ENCODE data around the gene ETNK1. TPM values are rescaled to one million over a fixed set of nuclear protein-coding genes. Genes with fewer than 3 reads are reported as not detected.

ETNK1 gene
- total and polyA plus RNA-seq, 2 donors (not counting 1 experiment from before 2014, with no cell fraction given) = 19.0 to 56.1 TPM

GRCh38 chr12:22677781-22678574 lies 53.0 kb downstream of the ETNK1 start:
- H3K27me3 ChIP-seq (ENCODE audit: control insufficient read depth, insufficient read depth, low read length) = no peaks in the 10 kb centered on the region
- H3K9ac ChIP-seq (ENCODE audit: insufficient read depth, low read length) = no peak overlapping the region
- no peaks in the 10 kb centered on the region for H4K20me1 ChIP-seq (ENCODE audit: control insufficient read depth, extremely low read depth, insufficient read depth, low read length)
- DNase-seq (ENCODE audit: low read depth in 2 of 2) = no peak
- no peaks in the 10 kb centered on the region for H3K9me3 ChIP-seq (ENCODE audit: control insufficient read depth, insufficient read depth, low read depth, low read length)
- no peak overlapping the region for H3K4me2 ChIP-seq (ENCODE audit: extremely low read depth, insufficient read depth, low read length)
- TF ChIP-seq EZH2 (IDR thresholded peaks at IDR 0.05; ENCODE audit: low read length, missing control alignments) (no peak), CTCF (conservative IDR thresholded peaks at IDR 0.05 in 1 of 2, IDR thresholded peaks at IDR 0.05 in 1 of 2; ENCODE audit: low read depth in 1 of 2, low read length in 2 of 2) (no peak)
- no peak overlapping the region for H2AFZ ChIP-seq (ENCODE audit: low read length)
- no peak overlapping the region for H3K4me3 ChIP-seq (replicated peaks in 1 of 4; ENCODE audit: control extremely low read depth in 1 of 4, insufficient read depth in 1 of 4, low read depth in 3 of 4, low read length in 4 of 4)
- no peaks in the 10 kb centered on the region for H3K36me3 ChIP-seq (ENCODE audit: control insufficient read depth, insufficient read depth, low read length)
- peaks cover 3% of the 10 kb centered on the region for H3K4me1 ChIP-seq (ENCODE audit: control insufficient read depth, extremely low read depth, insufficient read depth, low read length)
- H3K79me2 ChIP-seq (ENCODE audit: control insufficient read depth, insufficient read depth, low read length) = no peaks in the 10 kb centered on the region
- H3K27ac ChIP-seq (ENCODE audit: insufficient read depth, low read length) = no peak overlapping the region

- no peaks in the 10 kb centered on the region for H3K27me3 ChIP-seq (ENCODE audit: control insufficient read depth, insufficient read depth, low read length)
- H3K9ac ChIP-seq (ENCODE audit: insufficient read depth, low read length) = no peak overlapping the region
- no peak overlapping the region for H3K27ac ChIP-seq (ENCODE audit: insufficient read depth, low read length)
- no peaks in the 10 kb centered on the region for H3K9me3 ChIP-seq (ENCODE audit: control insufficient read depth, insufficient read depth, low read depth, low read length)
- no peaks in the 10 kb centered on the region for H3K36me3 ChIP-seq (ENCODE audit: control insufficient read depth, insufficient read depth, low read length)
- H3K79me2 ChIP-seq (ENCODE audit: control insufficient read depth, insufficient read depth, low read length) = no peaks in the 10 kb centered on the region
- TF ChIP-seq CTCF (conservative IDR thresholded peaks at IDR 0.05 in 1 of 2, IDR thresholded peaks at IDR 0.05 in 1 of 2; ENCODE audit: low read depth in 1 of 2, low read length in 2 of 2) (no peak), EZH2 (IDR thresholded peaks at IDR 0.05; ENCODE audit: low read length, missing control alignments) (no peak)
- no peak overlapping the region for H3K4me3 ChIP-seq (replicated peaks in 1 of 4; ENCODE audit: control extremely low read depth in 1 of 4, insufficient read depth in 1 of 4, low read depth in 3 of 4, low read length in 4 of 4)
- H3K4me1 ChIP-seq (ENCODE audit: control insufficient read depth, extremely low read depth, insufficient read depth, low read length) = no peaks in the 10 kb centered on the region
- no peak overlapping the region for H3K4me2 ChIP-seq (ENCODE audit: extremely low read depth, insufficient read depth, low read length)
- no peak for DNase-seq (ENCODE audit: low read depth in 2 of 2)
- H2AFZ ChIP-seq (ENCODE audit: low read length) = no peak overlapping the region
- H4K20me1 ChIP-seq (ENCODE audit: control insufficient read depth, extremely low read depth, insufficient read depth, low read length) = no peaks in the 10 kb centered on the region
Observed at GRCh38 chr12:22682663-22683062, 57.7 kb downstream of the ETNK1 start.

- H4K20me1 ChIP-seq (ENCODE audit: control insufficient read depth, extremely low read depth, insufficient read depth, low read length) = no peaks in the 10 kb centered on the region
- no peak overlapping the region for H2AFZ ChIP-seq (ENCODE audit: low read length)
- H3K27ac ChIP-seq (ENCODE audit: insufficient read depth, low read length) = no peak overlapping the region
- H3K9me3 ChIP-seq (ENCODE audit: control insufficient read depth, insufficient read depth, low read depth, low read length) = no peaks in the 10 kb centered on the region
- no peak overlapping the region for H3K4me3 ChIP-seq (replicated peaks in 1 of 4; ENCODE audit: control extremely low read depth in 1 of 4, insufficient read depth in 1 of 4, low read depth in 3 of 4, low read length in 4 of 4)
- no peaks in the 10 kb centered on the region for H3K4me1 ChIP-seq (ENCODE audit: control insufficient read depth, extremely low read depth, insufficient read depth, low read length)
- H3K79me2 ChIP-seq (ENCODE audit: control insufficient read depth, insufficient read depth, low read length) = no peaks in the 10 kb centered on the region
- no peaks in the 10 kb centered on the region for H3K27me3 ChIP-seq (ENCODE audit: control insufficient read depth, insufficient read depth, low read length)
- H3K4me2 ChIP-seq (ENCODE audit: extremely low read depth, insufficient read depth, low read length) = no peak overlapping the region
- DNase-seq (ENCODE audit: low read depth in 2 of 2) = no peak
- no peaks in the 10 kb centered on the region for H3K36me3 ChIP-seq (ENCODE audit: control insufficient read depth, insufficient read depth, low read length)
- TF ChIP-seq EZH2 (IDR thresholded peaks at IDR 0.05; ENCODE audit: low read length, missing control alignments) (no peak), CTCF (conservative IDR thresholded peaks at IDR 0.05 in 1 of 2, IDR thresholded peaks at IDR 0.05 in 1 of 2; ENCODE audit: low read depth in 1 of 2, low read length in 2 of 2) (no peak)
- no peak overlapping the region for H3K9ac ChIP-seq (ENCODE audit: insufficient read depth, low read length)
Observed at GRCh38 chr12:22683131-22683530, 58.2 kb downstream of the ETNK1 start.

All from fibroblast of lung (primary cell).